HCT116 (cell line): ENCODE data around the gene GPATCH8. TPM values are rescaled to one million over a fixed set of nuclear protein-coding genes. Genes with fewer than 3 reads are reported as not detected.

Experiments
- ATAC-seq: fragments of 200-7000 bp; cut with Tn5 transposase; 2 replicates; pipeline ENCODE4 v1.9.1; 2020; ENCODE audit warnings: mild to moderate bottlenecking, moderate library complexity
- BruUV-seq: library from RNA; stranded (reverse); fragments of 400-500 nt; replicated peaks from 2 replicates; lab custom pipeline; 2021; lab: Mats Ljungman, UMichigan
- CTCF ChIA-PET: fragments of 300-600 bp; sonication (Branson Sonifier 250); formaldehyde crosslinking; loops from one replicate; lab custom pipeline; 2021; ENCODE audit warnings: antibody characterized with exemption; lab: Charles Lee
- POLR2A ChIA-PET: fragments of 300-600, 350-600 bp; sonication (Branson Sonifier 250); formaldehyde crosslinking; loops from one replicate; lab custom pipeline; 2021; ENCODE audit warnings: antibody characterized with exemption; lab: Charles Lee
- RAD21 ChIA-PET, 2 experiments: fragments of 300-600 bp; sonication (Branson Sonifier 250); formaldehyde crosslinking; loops; one replicate each; lab custom pipeline; 2023; ENCODE audit warnings: low total read pairs in 2 of 2; ENCODE audit not compliant: uncharacterized antibody in 2 of 2, unreplicated experiment in 2 of 2, low non-redundant PET in 1 of 2; lab: Charles Lee
- DNase-seq: peaks from one replicate; pipeline ENCODE4 v3.0.0-alpha.2; 2010; ENCODE audit warnings: low read depth, low spot score
- H2AFZ ChIP-seq: fragments of 200-600 bp; shearing (Covaris generic), sonication (generic); 2 replicates; pipeline ENCODE4 v1.6.1; 2017; ENCODE audit warnings: low read depth, mixed run types, mixed read lengths, antibody characterized with exemption, low read length; ENCODE audit not compliant: poor library complexity, severe bottlenecking
- H3K27ac ChIP-seq: 2 replicates; pipeline ENCODE4 v1.5.1; 2012; ENCODE audit warnings: low read depth, low read length
- H3K27me3 ChIP-seq: fragments of 200-600 bp; sonication (generic); 2 replicates; pipeline ENCODE4 v1.6.1; 2016; ENCODE audit warnings: mixed run types, low read length, mixed read lengths; ENCODE audit not compliant: insufficient read depth
- H3K36me3 ChIP-seq, 2 experiments: fragments of 200-500 bp in 1 of 2; fragments of 200-600 bp in 1 of 2; sonication (Bioruptor generic) in 1 of 2; sonication (generic) in 1 of 2; 2 replicates each; pipeline versions ENCODE4 v1.5.1 to v1.6.1; 2014 to 2016; ENCODE audit warnings: low read length in 2 of 2, inconsistent platforms in 1 of 2, mixed read lengths in 1 of 2, mixed run types in 1 of 2; ENCODE audit not compliant: insufficient read depth in 2 of 2, control insufficient read depth in 1 of 2
- H3K4me1 ChIP-seq, 2 experiments: fragments of 200-600 bp in 1 of 2; sonication (generic) in 1 of 2; 2 replicates each; pipeline versions ENCODE4 v1.5.1 to v1.6.1; 2012 to 2017; ENCODE audit warnings: low read length in 2 of 2, inconsistent platforms in 1 of 2, mild to moderate bottlenecking in 1 of 2, mixed read lengths in 1 of 2, mixed run types in 1 of 2, moderate library complexity in 1 of 2; ENCODE audit not compliant: insufficient read depth in 2 of 2, control insufficient read depth in 1 of 2
- H3K4me2 ChIP-seq: fragments of 200-600 bp; sonication (generic); 2 replicates; pipeline ENCODE4 v1.6.1; 2017; ENCODE audit warnings: mixed run types, low read length, mixed read lengths
- H3K4me3 ChIP-seq, 2 experiments: fragments of 200-600 bp in 1 of 2; sonication (generic) in 1 of 2; replicated peaks in 1 of 2; 2 replicates each; pipeline ENCODE4 v1.5.1; 2011 to 2016; ENCODE audit warnings: low read length in 2 of 2, control low read depth in 1 of 2, low read depth in 1 of 2, mild to moderate bottlenecking in 1 of 2, mixed read lengths in 1 of 2, mixed run types in 1 of 2
- H3K79me2 ChIP-seq: fragments of 200-600 bp; sonication (generic); 2 replicates; pipeline ENCODE4 v1.6.1; 2017; ENCODE audit warnings: mild to moderate bottlenecking, mixed run types, low read length, moderate library complexity, mixed read lengths; ENCODE audit not compliant: insufficient read depth
- H3K9ac ChIP-seq: fragments of 200-600 bp; sonication (generic); 2 replicates; pipeline ENCODE4 v1.6.1; 2016; ENCODE audit warnings: low read length, mixed read lengths
- H3K9me2 ChIP-seq: fragments of 200-600 bp; sonication (generic), shearing (Covaris generic); 2 replicates; pipeline ENCODE4 v1.6.1; 2017; ENCODE audit warnings: mixed run types, mild to moderate bottlenecking, moderate library complexity; ENCODE audit not compliant: insufficient read depth
- H3K9me3 ChIP-seq, 2 experiments: fragments of 200-500 bp in 1 of 2; fragments of 200-600 bp in 1 of 2; sonication (Bioruptor generic) in 1 of 2; sonication (generic) in 1 of 2; 2 replicates each; pipeline ENCODE4 v1.6.1; 2014 to 2017; ENCODE audit warnings: low read length in 2 of 2, mixed read lengths in 2 of 2, inconsistent platforms in 1 of 2, low read depth in 1 of 2, mild to moderate bottlenecking in 1 of 2, mixed run types in 1 of 2, moderate library complexity in 1 of 2; ENCODE audit not compliant: control insufficient read depth in 1 of 2, insufficient read depth in 1 of 2
- H4K20me1 ChIP-seq: fragments of 200-600 bp; sonication (generic), shearing (Covaris generic); 2 replicates; pipeline ENCODE4 v1.6.1; 2017; ENCODE audit warnings: mixed run types, mild to moderate bottlenecking, moderate library complexity; ENCODE audit not compliant: insufficient read depth
- CBX3 ChIP-seq: IDR thresholded peaks from 2 replicates; pipeline ENCODE4 v1.6.1; 2012; ENCODE audit warnings: low read depth
- EGR1 ChIP-seq: IDR thresholded peaks from 2 replicates; pipeline ENCODE4 v1.6.1; 2012; ENCODE audit warnings: low read depth
- ELF1 ChIP-seq: IDR thresholded peaks from 2 replicates; pipeline ENCODE4 v1.6.1; 2012; ENCODE audit warnings: low read depth, borderline replicate concordance
- EZH2 ChIP-seq: fragments of 200-600 bp; sonication (generic); IDR thresholded peaks from 2 replicates; pipeline ENCODE4 v1.6.1; 2017; ENCODE audit warnings: antibody characterized with exemption, mixed run types
- FOSL1 ChIP-seq: IDR thresholded peaks from 2 replicates; pipeline ENCODE4 v1.6.1; 2012; ENCODE audit warnings: low read depth
- RAD21 ChIP-seq: IDR thresholded peaks from 2 replicates; pipeline ENCODE4 v1.6.1; 2012; ENCODE audit warnings: low read depth, mild to moderate bottlenecking
- SRF ChIP-seq: IDR thresholded peaks from 2 replicates; pipeline ENCODE4 v1.6.1; 2012; ENCODE audit warnings: low read depth
- YY1 ChIP-seq: IDR thresholded peaks from 2 replicates; pipeline ENCODE4 v1.6.1; 2011; ENCODE audit warnings: low read length, low read depth, moderate library complexity, mild to moderate bottlenecking; ENCODE audit not compliant: insufficient replicate concordance; ENCODE audit errors: extremely low read depth
- intact Hi-C: fragments of 100-400 bp; cut with micrococcal nuclease; formaldehyde crosslinking; loops from 2 replicates; pipeline ENCODE4 v1.10.0; 2022
- total RNA-seq: library from RNA; stranded (reverse); gene quantifications from one replicate; pipeline ENCODE4 v1.2.1, GENCODE V29; 2021; ENCODE audit not compliant: unreplicated experiment
- TF ChIP-seq, protein P1 (sequence below): IDR thresholded peaks from 2 replicates; pipeline ENCODE4 v1.6.1; 2012
- TF ChIP-seq, protein P2 (sequence below), 3 experiments: fragments of 200-600 bp in 1 of 3; sonication (generic) in 1 of 3; IDR thresholded peaks in 2 of 3; conservative IDR thresholded peaks in 1 of 3; 2 replicates each; pipeline ENCODE4 v1.5.1; 2012 to 2017; ENCODE audit warnings: low read depth in 2 of 3, low read length in 2 of 3, antibody characterized with exemption in 1 of 3, borderline replicate concordance in 1 of 3, control low read depth in 1 of 3, mild to moderate bottlenecking in 1 of 3, mixed read lengths in 1 of 3, mixed run types in 1 of 3, moderate library complexity in 1 of 3; ENCODE audit not compliant: insufficient read depth in 1 of 3

GPATCH8 gene
- total RNA-seq, 1 experiment from 2014 or later, result 28.7 TPM

DNA sequence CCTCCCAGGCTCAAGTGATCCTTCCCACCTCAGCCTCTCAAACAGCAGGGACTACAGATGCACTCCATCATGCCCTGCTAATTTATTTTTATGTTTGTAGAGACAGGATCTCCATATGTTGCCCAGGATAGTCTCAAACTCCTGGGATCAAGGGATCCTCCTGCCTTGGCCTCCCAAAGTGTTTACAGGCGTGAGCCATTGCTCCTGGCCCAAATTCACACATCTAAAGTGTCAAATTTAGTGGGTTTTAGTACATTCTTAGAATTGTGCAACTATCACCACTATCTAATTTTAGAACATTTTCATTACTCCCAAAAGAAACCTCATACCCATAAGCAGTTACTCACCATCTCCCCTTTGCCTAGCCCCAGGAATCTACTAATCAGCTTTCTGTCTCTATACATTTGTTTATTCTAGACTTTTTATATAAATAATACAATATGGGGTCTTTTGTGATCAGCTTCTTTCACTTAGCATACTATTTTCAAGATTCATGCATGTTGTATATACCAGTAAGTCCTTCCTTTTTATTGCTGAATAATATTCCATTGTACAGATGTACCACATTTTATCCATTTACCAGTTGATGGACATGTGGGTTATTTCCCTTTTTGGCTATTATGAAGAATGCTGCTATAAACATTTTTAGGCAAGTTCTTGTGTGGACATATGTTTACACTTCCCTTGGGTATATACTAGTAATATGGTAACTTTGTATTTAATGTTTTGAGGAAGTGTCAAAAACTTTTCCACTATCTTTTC is 88.6 kb downstream of the GPATCH8 start:
- ChIA-PET POLR2A (no interaction called here), CTCF (no interaction called here), RAD21 (no interaction called here)
- H3K4me3 ChIP-seq, result no peak overlapping the region
- H3K4me2 ChIP-seq, result no peak overlapping the region
- H3K27me3 ChIP-seq, result no peaks in the 10 kb centered on the region
- H3K27ac ChIP-seq, result no peak overlapping the region
- 0 out of 4 replicates have a peak, but pooled peaks cover 0 to 2% of the 10 kb centered on the region in 2 experiments for H3K36me3 ChIP-seq
- no peak for DNase-seq
- BruUV-seq, result no TSS peak
- no peaks in the 10 kb centered on the region for H4K20me1 ChIP-seq
- peaks cover 8% of the 10 kb centered on the region; the same call in 1 of the 2 replicates for H3K79me2 ChIP-seq
- no peak for TF ChIP-seq SRF
- no peak for TF ChIP-seq YY1
- TF ChIP-seq ELF1, result no peak
- TF ChIP-seq CBX3, result no peak
- TF ChIP-seq RAD21, result no peak
- TF ChIP-seq, protein P1, sequence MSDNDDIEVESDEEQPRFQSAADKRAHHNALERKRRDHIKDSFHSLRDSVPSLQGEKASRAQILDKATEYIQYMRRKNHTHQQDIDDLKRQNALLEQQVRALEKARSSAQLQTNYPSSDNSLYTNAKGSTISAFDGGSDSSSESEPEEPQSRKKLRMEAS, result no peak
- H3K9me3 ChIP-seq, result no peaks in the 10 kb centered on the region
- H3K9ac ChIP-seq, result no peak overlapping the region
- H3K4me1 ChIP-seq, result peaks cover 3 to 13% of the 10 kb centered on the region in 2 experiments; a peak in 3 of 4 replicates
- intact Hi-C loops, result no loop called here
- no peaks in the 10 kb centered on the region for H3K9me2 ChIP-seq
- no peak for ATAC-seq
- H2AFZ ChIP-seq, result no peak overlapping the region

DNA sequence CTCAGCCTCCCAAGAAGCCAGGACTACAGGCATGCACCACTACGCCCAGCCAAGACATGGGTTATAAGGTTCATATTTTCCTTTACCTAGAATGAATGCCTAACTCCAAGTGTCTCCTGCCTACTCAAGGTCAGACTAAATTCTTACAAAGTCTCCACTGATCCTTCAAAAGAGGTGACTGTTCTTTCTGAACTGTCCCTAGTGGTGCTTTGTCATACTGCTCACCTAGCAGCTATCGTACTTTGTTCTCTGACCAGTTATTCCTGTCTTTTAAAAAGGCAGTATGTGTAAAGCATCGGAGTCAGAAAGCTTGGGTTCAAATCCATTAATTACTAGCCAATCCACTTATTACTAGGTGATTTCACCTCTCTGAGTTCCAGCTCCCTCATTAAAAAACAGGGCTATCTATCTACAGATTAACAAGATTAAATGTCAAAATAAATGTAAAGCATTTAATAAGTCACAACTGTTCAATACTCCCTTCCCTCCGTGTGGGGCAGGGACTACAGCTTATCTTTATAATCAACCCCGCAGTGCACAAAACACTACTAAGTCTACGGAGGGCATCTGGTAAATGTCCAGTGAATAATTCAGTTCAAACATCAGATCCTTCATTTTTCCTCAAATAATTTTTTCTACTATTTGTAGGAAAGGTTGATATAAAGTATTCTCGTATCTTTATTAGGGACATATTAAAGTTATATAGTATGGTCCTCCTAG is 93.7 kb downstream of the GPATCH8 start:
- H3K36me3 ChIP-seq, result peaks cover 3 to 4% of the 10 kb centered on the region in 2 experiments; a peak in 1 of 4 replicates
- no peak overlapping the region for H3K9ac ChIP-seq
- H3K9me2 ChIP-seq, result no peaks in the 10 kb centered on the region
- ATAC-seq (peak; percentile 58), DNase-seq (no peak)
- POLR2A ChIA-PET, result no interaction called here
- H2AFZ ChIP-seq, result no peak overlapping the region
- RAD21 ChIA-PET, result no interaction called here
- no peaks in the 10 kb centered on the region for H3K9me3 ChIP-seq
- no peaks in the 10 kb centered on the region for H3K4me1 ChIP-seq
- peaks cover 19% of the 10 kb centered on the region for H3K79me2 ChIP-seq
- no peaks in the 10 kb centered on the region; the same call in 1 of the 2 replicates for H4K20me1 ChIP-seq
- intact Hi-C loops, result no loop called here
- BruUV-seq, result no TSS peak
- H3K27me3 ChIP-seq, result no peaks in the 10 kb centered on the region
- H3K4me3 ChIP-seq, result no peak overlapping the region
- CTCF ChIA-PET, result no interaction called here
- no peak overlapping the region for H3K27ac ChIP-seq
- no peak overlapping the region for H3K4me2 ChIP-seq
- TF ChIP-seq FOSL1 (no peak), EGR1 (no peak), YY1 (no peak), RAD21 (no peak), EZH2 (no peak)
- TF ChIP-seq, protein P2, sequence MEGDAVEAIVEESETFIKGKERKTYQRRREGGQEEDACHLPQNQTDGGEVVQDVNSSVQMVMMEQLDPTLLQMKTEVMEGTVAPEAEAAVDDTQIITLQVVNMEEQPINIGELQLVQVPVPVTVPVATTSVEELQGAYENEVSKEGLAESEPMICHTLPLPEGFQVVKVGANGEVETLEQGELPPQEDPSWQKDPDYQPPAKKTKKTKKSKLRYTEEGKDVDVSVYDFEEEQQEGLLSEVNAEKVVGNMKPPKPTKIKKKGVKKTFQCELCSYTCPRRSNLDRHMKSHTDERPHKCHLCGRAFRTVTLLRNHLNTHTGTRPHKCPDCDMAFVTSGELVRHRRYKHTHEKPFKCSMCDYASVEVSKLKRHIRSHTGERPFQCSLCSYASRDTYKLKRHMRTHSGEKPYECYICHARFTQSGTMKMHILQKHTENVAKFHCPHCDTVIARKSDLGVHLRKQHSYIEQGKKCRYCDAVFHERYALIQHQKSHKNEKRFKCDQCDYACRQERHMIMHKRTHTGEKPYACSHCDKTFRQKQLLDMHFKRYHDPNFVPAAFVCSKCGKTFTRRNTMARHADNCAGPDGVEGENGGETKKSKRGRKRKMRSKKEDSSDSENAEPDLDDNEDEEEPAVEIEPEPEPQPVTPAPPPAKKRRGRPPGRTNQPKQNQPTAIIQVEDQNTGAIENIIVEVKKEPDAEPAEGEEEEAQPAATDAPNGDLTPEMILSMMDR (IDR thresholded peaks at IDR 0.05 in 2 of 3, conservative IDR thresholded peaks at IDR 0.05 in 1 of 3; ENCODE audit: borderline replicate concordance in 1 of 3, insufficient read depth in 1 of 3, low read depth in 2 of 3, low read length in 2 of 3), result peak in 2 of 3 experiments; percentile 27 to 34; a peak in 3 of 6 replicates
- TF ChIP-seq, all 23 proteins: peak for 1
